GM13977 (cell line): ENCODE measurements around the gene DPYSL4.

ENCODE experiments used
- DNase-seq: peaks from one replicate; pipeline ENCODE4 v3.0.0; 2012; ENCODE audit warnings: low spot score
- CTCF ChIP-seq: IDR thresholded peaks from 2 replicates; pipeline ENCODE4 v1.5.1; 2012; ENCODE audit warnings: mild to moderate bottlenecking, control low read depth; ENCODE audit not compliant: insufficient read depth; ENCODE audit errors: extremely low read depth, missing control alignments
- in situ Hi-C: fragments of 300-500 bp; cut with MboI; formaldehyde crosslinking; loops from one replicate; pipeline ENCODE4 v1.12.0; 2022; ENCODE audit warnings: low sequenced_read_pairs, low pct_unique_long_range_greater_than_20kb, mixed read lengths, inconsistent platforms; ENCODE audit not compliant: unreplicated experiment

Gene DPYSL4

GRCh38 chr10:132200344-132201110, 13.8 kb downstream of the DPYSL4 start:
- DNase-seq, result peak; percentile 33
- in situ Hi-C loops, result loop anchor here (25.0 kb wide), 1 partner anchor 437 kb away; no protein-coding TSS in a partner anchor
- no peak for TF ChIP-seq CTCF

GRCh38 chr10:132201111-132201969, 14.6 kb downstream of the DPYSL4 start:
- DNase-seq, result no peak
- in situ Hi-C loops, result loop anchor here (25.0 kb wide), 1 partner anchor 436 kb away; no protein-coding TSS in a partner anchor
- no peak for TF ChIP-seq CTCF

- in situ Hi-C loops, result loop anchor here (25.0 kb wide), 1 partner anchor 435 kb away; no protein-coding TSS in a partner anchor
- no peak for DNase-seq
- TF ChIP-seq CTCF, result no peak
These were observed 15.6 kb downstream of the DPYSL4 start for GRCh38 chr10:132202070-132202970.

- in situ Hi-C loops, result loop anchor here (25.0 kb wide), 1 partner anchor 434 kb away; no protein-coding TSS in a partner anchor
These were observed 16.7 kb downstream of the DPYSL4 start for GRCh38 chr10:132203256-132204077.

More at GRCh38 chr10:132203256-132204077, 16.7 kb downstream of the DPYSL4 start:
- no peak for DNase-seq
- no peak for TF ChIP-seq CTCF
